ENCODE measurements around the gene GALNT11. TPM values are rescaled to one million over a fixed set of nuclear protein-coding genes. Genes with fewer than 3 reads are reported as not detected.

Gene GALNT11
- total RNA-seq, 1 donor from 2014 or later, result 29.9 TPM

- no peak for DNase-seq (ENCODE audit: low read depth)
- H3K4me3 ChIP-seq (ENCODE audit: low read depth, low read length), result peak overlapping the region; percentile 1
- peak; percentile 45 for TF ChIP-seq CTCF (conservative IDR thresholded peaks at IDR 0.05; ENCODE audit: low read depth, low read length)
Observed at GRCh38 chr7:151992375-151992774, 33.1 kb upstream of the GALNT11 start.

DNA sequence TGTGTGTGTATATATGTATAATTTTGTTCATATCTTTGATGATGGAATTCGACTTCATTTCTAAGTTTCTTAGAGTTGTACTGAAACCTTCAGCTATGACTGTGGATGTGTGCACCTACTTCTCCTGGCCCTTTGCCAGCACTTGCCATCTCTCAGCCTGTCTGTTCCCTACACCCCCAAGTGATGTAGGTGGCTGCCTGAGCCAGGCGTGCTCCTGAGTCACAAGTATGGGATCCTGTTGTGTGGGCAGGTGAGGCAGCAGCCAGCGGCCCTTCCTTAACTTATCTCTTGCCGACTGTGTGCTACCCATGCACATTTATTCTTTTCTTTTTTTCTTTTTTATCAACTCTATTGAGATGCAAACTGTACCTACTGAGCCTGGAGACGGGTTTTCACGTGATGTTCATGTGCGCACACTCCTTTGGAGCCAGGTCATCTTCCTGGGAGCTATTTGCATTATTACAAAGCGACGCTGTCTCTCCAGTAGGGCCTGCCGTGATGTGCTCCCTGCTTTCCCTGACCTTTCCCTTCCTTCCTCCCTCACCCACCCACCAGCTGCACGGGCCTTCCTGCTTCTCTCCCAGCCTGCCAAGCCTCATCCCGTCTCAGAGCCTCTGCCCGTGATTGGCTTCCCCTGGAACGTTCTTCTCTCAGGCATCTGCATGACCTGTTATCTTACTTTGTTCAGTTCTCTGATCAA, 31.3 kb upstream of the GALNT11 start:
- no peak overlapping the region for H3K4me3 ChIP-seq (ENCODE audit: low read depth, low read length)
- no peak for TF ChIP-seq CTCF (conservative IDR thresholded peaks at IDR 0.05; ENCODE audit: low read depth, low read length)
- DNase-seq (ENCODE audit: low read depth), result no peak

DNA sequence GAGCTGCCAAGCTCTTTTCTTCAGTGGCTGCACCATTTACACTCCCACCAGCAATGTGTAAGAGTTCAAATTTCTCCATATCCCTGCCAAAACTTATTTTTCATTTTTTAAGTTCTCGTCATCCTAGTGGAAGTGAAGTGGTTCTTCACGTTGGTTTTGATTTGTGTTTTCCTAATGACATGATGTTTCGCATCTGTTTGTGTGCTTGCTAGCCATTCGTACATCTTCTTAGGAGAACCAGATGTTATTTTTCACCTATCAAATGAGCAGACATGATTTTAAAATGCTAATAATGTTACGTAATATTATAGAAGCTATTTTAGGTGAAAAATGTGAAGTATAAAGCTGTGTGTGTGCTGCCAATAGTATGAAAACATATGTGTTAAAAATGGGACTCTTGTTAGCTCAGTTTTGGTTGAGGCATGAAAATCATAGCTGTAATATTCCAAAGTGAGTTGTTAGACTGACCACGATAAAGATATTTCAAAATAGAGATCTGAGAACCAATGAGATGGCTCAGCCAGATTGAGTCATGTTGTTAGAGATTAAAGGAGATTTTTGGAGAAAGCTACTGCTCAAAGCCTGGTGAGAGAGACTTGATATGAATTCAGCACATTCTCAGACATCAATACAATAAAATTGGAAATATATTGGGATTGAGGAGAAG, 25.9 kb upstream of the GALNT11 start:
- no peak for TF ChIP-seq CTCF (conservative IDR thresholded peaks at IDR 0.05; ENCODE audit: low read depth, low read length)
- DNase-seq (ENCODE audit: low read depth), result no peak
- no peak overlapping the region for H3K4me3 ChIP-seq (ENCODE audit: low read depth, low read length)

- DNase-seq (ENCODE audit: low read depth), result no peak
- no peak overlapping the region for H3K4me3 ChIP-seq (ENCODE audit: low read depth, low read length)
- no peak for TF ChIP-seq CTCF (conservative IDR thresholded peaks at IDR 0.05; ENCODE audit: low read depth, low read length)
Observed at GRCh38 chr7:152000191-152000590, 25.3 kb upstream of the GALNT11 start.

- H3K4me3 ChIP-seq (ENCODE audit: low read depth, low read length), result no peak overlapping the region
- DNase-seq (ENCODE audit: low read depth), result no peak
- TF ChIP-seq CTCF (conservative IDR thresholded peaks at IDR 0.05; ENCODE audit: low read depth, low read length), result no peak
Observed at GRCh38 chr7:152006336-152006735, 19.1 kb upstream of the GALNT11 start.

- no peak for DNase-seq (ENCODE audit: low read depth)
- TF ChIP-seq CTCF (conservative IDR thresholded peaks at IDR 0.05; ENCODE audit: low read depth, low read length), result no peak
Observed at GRCh38 chr7:152011860-152012259, 13.6 kb upstream of the GALNT11 start.

GRCh38 chr7:152013230-152013629, 12.2 kb upstream of the GALNT11 start:
- no peak for DNase-seq (ENCODE audit: low read depth)
- no peak overlapping the region for H3K4me3 ChIP-seq (ENCODE audit: low read depth, low read length)
- TF ChIP-seq CTCF (conservative IDR thresholded peaks at IDR 0.05; ENCODE audit: low read depth, low read length), result no peak

More at GRCh38 chr7:152011860-152012259, 13.6 kb upstream of the GALNT11 start:
- no peak overlapping the region for H3K4me3 ChIP-seq (ENCODE audit: low read depth, low read length)

Measured in epithelial cell of proximal tubule (primary cell).